Stimulated activated CD4-positive, alpha-beta T cell treated with anti-CD3 and anti-CD28 coated beads, TNF-alpha, amount 100 ng/mL, for 24 hours (primary cell): ENCODE data around the gene IGSF1.

Experiments
- DNase-seq, 3 experiments: peaks; one replicate each; pipeline ENCODE4 v3.0.0-alpha.2; 2020; ENCODE audit warnings: low read depth in 3 of 3

IGSF1 gene

DNA sequence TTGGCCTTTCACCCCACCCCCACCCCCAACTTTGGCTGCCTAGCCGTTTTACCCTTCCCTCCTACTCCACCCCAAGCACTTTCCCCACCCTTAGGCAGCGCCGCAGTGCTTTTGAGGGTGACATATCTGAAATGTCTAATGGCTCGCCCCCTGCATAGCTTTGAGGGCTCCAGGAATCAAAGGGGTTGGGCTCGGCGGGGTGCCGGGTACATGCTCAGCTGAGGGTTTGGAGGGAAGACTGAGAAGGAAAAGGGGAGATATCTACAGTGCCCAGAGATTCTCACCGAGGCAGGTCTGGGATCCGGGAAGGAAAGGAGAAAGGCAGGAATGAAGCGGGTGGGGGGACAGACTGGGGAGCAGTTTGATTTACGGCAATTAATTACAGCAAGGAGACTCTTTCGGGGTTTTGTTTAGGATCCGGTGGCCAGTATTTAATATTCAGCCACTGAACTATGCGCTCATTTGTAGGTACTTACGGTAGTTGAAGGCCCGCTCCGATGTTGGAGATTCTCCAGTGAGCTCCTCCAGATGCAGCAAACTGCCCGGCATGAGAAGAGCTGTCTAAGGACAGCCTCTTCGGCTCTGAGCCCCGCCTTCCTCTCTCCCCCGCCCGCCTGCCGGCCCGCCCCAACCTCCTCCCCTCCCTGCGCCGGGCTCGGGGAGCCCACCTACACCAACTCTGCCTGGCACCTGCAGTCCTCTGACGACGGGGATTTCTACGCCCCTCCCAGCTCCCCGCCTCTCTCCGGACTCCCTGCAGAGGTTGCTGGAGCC, at the start of gene IGSF1:
Gene IGSF1, minus strand, starts transcription at position 569 of the 774 bp plus-strand sequence. CDS start 2,632 bp downstream, outside the sequence.
- DNase-seq, result no peak

GRCh38 chrX:131332331-131332730, 43.2 kb upstream of the IGSF1 start:
- no peak for DNase-seq

DNA sequence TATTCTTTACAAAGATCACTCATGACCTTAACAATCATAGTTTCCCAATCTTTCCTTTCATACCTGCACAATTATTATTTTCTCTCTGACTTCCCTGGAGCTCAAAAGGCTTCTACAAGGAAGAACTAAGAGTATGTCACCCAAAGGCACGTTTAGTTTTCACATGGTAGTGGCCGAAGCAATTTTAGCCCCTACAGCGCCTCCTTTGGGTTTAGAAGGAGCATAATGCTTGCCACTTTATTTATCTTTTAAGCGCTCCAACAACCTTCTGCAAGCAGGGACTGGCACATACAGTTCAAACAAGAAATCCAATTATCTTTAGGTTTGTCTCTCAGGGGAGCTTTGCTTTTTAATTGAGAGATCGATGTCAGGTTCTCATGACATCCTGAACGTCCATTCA, 42.0 kb upstream of the IGSF1 start:
- no peak for DNase-seq

DNA sequence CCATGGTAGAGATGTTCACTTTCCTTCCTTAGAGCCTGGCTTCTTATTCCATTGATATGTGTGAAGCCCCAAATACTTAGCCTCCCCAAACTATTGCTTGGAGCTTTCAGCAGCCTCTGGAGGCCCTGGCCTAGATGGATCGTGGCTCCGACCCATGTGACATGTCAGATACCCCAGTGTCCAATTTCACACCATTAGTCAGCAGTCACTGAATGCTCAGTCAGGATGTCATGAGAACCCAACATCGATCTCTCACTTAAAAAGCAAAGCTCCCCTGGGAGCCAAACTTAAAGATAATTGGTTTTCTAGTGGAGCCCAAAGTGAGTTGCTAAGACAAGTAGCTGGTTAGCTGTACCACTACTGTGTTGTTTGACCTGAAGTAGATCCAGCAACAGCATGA, 41.6 kb upstream of the IGSF1 start:
- DNase-seq, result no peak

GRCh38 chrX:131322651-131323050, 33.5 kb upstream of the IGSF1 start:
- no peak for DNase-seq

GRCh38 chrX:131317326-131317725, 28.2 kb upstream of the IGSF1 start:
- DNase-seq, result no peak

DNA sequence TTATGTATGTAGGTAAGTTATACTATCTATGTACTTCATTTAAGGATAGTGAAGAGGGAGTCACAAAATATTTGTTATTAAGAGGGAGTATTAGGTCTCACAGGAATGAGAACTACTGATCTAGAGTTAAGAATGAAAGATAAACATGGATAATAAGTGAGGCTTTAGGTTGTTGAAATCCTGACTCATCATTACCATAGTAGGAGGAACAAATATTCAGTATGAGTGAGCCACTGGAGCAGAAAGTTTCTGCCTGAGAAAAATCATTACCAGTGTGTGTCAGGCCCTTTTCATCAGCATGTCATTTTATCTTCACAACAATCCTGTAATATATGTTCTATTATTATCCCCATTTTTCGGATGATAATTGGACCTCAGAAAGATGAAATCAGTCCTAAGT, 27.2 kb upstream of the IGSF1 start:
- no peak for DNase-seq

- DNase-seq, result no peak
Measured at GRCh38 chrX:131308980-131309379, 19.9 kb upstream of the IGSF1 start.

DNA sequence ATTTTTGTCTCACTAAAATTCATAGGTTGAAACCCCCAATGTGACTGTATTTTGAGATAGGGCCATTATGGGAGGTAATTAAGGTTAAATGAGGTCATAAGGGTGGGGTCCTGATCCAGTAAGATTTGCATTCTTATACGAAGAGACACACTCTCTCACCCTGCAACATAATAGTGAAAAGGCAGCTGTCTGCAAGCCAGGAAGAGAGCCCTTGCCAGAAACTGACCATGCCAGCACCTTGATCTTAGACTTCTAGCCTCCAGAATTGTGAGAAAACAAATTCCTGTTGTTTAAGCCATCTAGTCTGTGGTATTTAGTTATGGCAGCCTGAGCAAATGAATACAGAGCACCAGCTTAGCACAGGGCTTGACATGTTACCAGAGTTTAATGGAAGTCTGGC, 17.5 kb upstream of the IGSF1 start:
- DNase-seq, result no peak

GRCh38 chrX:131305926-131306325, 16.8 kb upstream of the IGSF1 start:
- DNase-seq, result no peak

GRCh38 chrX:131302701-131303100, 13.6 kb upstream of the IGSF1 start:
- no peak for DNase-seq

DNA sequence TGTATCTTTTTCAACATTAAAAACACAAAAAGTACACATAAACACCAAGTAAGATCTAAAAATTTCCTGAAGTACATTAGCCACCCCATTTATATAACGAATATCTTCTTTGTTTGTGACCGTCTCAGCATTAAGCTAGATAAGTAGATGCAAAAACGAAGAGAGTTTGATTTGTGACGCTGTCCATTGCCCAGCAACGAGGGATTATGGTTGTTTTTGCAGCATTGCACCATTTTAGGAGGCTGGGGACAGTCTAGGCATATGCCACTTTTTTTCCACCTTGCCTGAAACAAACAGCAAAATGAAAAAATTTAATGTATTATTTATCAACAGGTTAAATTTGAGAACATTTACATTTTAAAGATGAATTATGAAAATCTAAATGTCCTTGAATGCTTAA, 12.0 kb upstream of the IGSF1 start:
- no peak for DNase-seq

- DNase-seq, result no peak
Measured at GRCh38 chrX:131298846-131299245, 9.7 kb upstream of the IGSF1 start.

DNA sequence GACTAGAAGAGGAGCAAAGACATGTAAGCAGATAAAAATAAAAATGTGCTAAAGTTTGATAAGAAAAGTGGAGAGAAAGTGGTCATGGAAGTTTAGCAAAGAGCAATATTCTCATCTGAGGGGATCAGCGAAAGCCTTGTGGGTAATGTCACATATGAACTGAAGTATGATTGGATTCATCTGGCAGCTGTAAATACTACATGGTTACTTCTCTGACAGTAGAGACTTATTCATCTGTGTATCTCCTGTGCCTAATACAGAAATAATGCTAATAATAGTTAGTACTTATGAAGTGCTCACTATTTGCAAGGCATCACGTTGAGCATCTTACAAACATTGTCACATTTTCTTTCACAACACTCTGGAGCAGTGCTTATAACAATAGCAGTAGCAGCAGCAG, 8.9 kb upstream of the IGSF1 start:
- no peak for DNase-seq

DNA sequence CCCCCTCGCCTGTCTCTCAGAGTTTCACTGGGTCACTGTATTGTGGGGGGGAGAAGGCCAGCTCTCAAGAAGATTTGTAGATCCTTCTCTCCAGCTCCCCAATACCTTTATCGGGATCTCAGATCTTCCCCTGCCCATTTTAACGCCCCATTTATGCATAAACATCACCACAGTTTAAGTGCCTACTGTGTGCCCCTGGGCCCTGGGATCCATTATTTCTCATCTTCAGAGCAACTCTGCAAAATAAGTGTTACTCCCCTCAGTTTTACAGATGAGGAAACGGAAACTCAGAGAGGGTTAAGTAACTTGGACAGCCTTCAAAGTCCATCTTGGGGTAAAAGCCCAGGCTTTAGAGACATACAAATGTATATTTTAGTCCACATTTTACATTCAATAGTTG, 421 bp upstream of the IGSF1 start:
- DNase-seq, result no peak

GRCh38 chrX:131288188-131288587, 918 bp downstream of the IGSF1 start:
- no peak for DNase-seq

DNA sequence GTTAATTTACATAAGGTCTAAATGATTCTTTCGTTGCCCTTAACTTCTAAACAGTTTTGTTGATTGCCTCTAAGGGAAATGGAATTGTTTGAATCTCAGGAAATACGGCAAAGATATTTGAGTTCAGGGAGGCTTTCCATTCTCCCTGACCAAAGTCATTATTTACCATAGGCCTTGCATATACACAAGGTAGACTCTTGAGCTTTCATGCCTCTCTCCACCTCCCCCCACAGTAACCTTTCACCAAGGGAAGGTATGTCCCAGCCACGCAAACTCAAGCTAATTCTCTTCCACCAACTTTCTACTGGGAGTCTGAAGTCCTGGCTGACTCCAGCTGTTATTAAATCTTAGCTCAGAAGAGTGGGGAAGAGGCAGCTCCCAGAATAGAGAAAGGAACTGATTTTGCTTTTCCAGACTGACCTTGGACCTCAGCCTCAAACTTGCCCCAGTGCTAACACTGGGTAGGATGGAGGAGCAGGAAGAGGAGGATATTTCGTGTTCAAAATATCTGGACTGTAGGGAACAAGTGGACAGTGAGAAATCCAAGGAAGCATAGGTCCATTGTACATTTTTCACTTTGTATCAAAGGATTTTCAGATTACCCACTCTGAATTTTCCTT, 1.4 kb downstream of the IGSF1 start:
- no peak for DNase-seq

DNA sequence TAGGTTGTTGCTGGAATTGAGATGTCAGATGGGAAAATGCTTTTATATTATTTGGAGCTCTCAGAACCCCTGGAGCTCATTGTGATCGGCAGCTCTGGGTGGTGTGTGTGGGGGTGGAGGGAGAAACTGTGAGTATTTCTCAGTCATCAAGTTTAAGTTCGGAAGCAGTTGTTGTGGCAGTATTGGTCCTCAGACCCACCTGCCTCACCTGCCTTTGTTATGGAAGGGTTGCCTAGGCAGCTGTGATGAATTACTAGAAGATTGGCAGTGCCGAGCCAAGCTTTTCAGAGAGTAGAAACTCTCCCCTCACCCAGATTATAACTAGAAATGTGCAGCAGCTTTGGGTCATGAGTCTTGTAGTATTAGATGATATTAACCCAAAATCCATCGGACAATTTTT, 9.5 kb downstream of the IGSF1 start:
- DNase-seq, result no peak

DNA sequence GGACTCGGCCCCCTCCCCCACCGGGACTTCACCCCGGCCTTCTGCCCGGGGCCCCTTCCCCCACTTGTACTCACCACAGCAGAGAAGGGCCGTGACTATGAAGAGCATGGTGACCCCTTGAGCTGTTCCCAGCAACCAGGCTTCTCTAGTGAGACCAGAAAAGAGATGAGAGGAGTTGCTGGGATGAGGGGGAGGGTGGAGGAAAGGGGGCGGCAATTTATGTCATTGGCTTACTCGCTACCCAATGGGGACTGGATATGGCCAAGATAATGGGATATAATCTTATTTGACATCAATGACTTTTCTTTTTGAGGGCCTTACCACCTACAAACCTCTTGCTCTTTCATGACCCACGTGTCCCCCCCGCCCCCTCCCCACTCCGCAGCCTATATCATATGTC, 9.9 kb downstream of the IGSF1 start:
- DNase-seq, result no peak

- no peak for DNase-seq
Measured at GRCh38 chrX:131277543-131278136, 11.5 kb downstream of the IGSF1 start.

DNA sequence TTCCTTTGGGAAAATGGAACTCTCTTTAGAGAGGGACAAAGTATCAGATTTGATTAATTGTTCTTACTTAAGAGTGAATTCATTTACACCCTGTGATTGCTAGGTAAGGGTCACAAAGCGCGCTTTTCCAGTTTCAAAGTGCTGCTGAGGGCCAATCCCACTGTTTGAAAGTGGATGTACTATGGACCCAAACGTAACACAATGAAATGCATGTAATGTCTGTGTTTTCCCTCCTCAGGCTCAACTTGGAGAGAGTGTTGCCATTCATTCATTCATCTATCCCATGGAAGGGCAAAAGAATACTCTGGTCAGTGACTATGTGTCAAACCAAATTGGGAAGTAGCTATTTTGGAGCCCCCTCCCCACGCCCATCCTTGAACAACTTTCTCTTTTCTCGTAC, 16.1 kb downstream of the IGSF1 start:
- no peak for DNase-seq

- no peak for DNase-seq
Measured at GRCh38 chrX:131271826-131272225, 17.3 kb downstream of the IGSF1 start.

GRCh38 chrX:131271274-131271673, 17.8 kb downstream of the IGSF1 start:
- no peak for DNase-seq
